Measurements from ENCODE around the gene DAO. TPM values are rescaled to one million over a fixed set of nuclear protein-coding genes. Genes with fewer than 3 reads are reported as not detected.

Gene DAO
- total and polyA plus RNA-seq, 2 of the 4 experiments (the other 2 are of a cell fraction) = not detected

- Histone ChIP-seq H3K9me1 (ENCODE audit: insufficient read depth, low read length) (no peaks in the 10 kb centered on the region; the same call in 1 of the 2 replicates), H2BK5ac (ENCODE audit: low read depth, low read length, poor library complexity, severe bottlenecking) (no peak overlapping the region), H2AK5ac (ENCODE audit: low read depth, low read length) (no peak overlapping the region), H4K8ac (ENCODE audit: low read depth in 2 of 2, low read length in 2 of 2) (no peak overlapping the region), H3K36me3 (ENCODE audit: control insufficient read depth, insufficient read depth, low read length) (no peaks in the 10 kb centered on the region), H4K91ac (ENCODE audit: insufficient read depth, low read depth, low read length) (no peak overlapping the region), H4K5ac (ENCODE audit: low read depth, low read length) (no peak overlapping the region), H2AFZ (replicated peaks; ENCODE audit: low read length, poor library complexity) (no peak overlapping the region), H3K9ac (ENCODE audit: low read depth, low read length) (no peak overlapping the region), H3K27ac (ENCODE audit: insufficient read depth, low read length) (no peak overlapping the region), H3K79me1 (ENCODE audit: low read depth in 1 of 2, low read length in 2 of 2) (peaks cover 9 to 16% of the 10 kb centered on the region in 2 experiments; a peak in 3 of 4 replicates), H2BK120ac (ENCODE audit: low read depth, low read length) (no peak overlapping the region), H3K4me2 (ENCODE audit: low read depth, low read length) (no peak overlapping the region), H3K56ac (ENCODE audit: extremely low read depth, insufficient read depth, low read length) (no peak overlapping the region), H3K4me1 (ENCODE audit: control insufficient read depth, insufficient read depth, low read length) (peaks cover 12% of the 10 kb centered on the region), H3K9me3 (ENCODE audit: control insufficient read depth, insufficient read depth, low read length) (peaks cover 4% of the 10 kb centered on the region; the same call in 1 of the 2 replicates), H3K18ac (ENCODE audit: low read depth, low read length) (no peak overlapping the region), H3K23ac (ENCODE audit: low read depth, low read length) (no peak overlapping the region), H3K4me3 (ENCODE audit: insufficient read depth, low read depth, low read length) (no peak overlapping the region), H3K14ac (replicated peaks; ENCODE audit: low read depth, low read length) (no peak overlapping the region), H2BK20ac (ENCODE audit: low read depth, low read length) (no peak overlapping the region), H2BK15ac (ENCODE audit: low read depth, low read length) (no peak overlapping the region), H3K4ac (ENCODE audit: low read depth, low read length) (no peak overlapping the region), H3K27me3 (ENCODE audit: control insufficient read depth, insufficient read depth, low read length) (no peaks in the 10 kb centered on the region), H2AK9ac (replicated peaks; ENCODE audit: low read depth, low read length, poor library complexity) (no peak overlapping the region), H4K20me1 (ENCODE audit: insufficient read depth, low read length) (peaks cover 14% of the 10 kb centered on the region)
- in situ Hi-C loops (cut with MboI; ENCODE audit: low sequenced_read_pairs) = no loop called here
- DNase-seq (no peak), ATAC-seq (ENCODE audit: low read depth) (no peak)
- intact Hi-C loops (cut with micrococcal nuclease) = no loop called here
- CTCF ChIA-PET = interaction anchor here (1.3 kb wide), 1 partner anchor 56 kb away, joined by 3 read pairs; no protein-coding TSS in a partner anchor
- dilution Hi-C loops (cut with HindIII; ENCODE audit: low sequenced_read_pairs, unreplicated experiment) = no loop called here
- 85% methylated on average over 3 of the region's 6 CpGs; no CpG with 5 or more reads in 1 of the 2 experiments for WGBS, 2 experiments (ENCODE audit: extremely low coverage in 2 of 2, insufficient read length in 1 of 2)
- TF ChIP-seq CEBPB (IDR thresholded peaks at IDR 0.05; ENCODE audit: low read depth, low read length) (no peak), MAFK (IDR thresholded peaks at IDR 0.05; ENCODE audit: low read depth, low read length) (no peak), CHD1 (IDR thresholded peaks at IDR 0.05; ENCODE audit: low read depth, low read length) (no peak), MAZ (IDR thresholded peaks at IDR 0.05; ENCODE audit: borderline replicate concordance, low read depth, low read length) (no peak), FOS (IDR thresholded peaks at IDR 0.05; ENCODE audit: low read depth, low read length) (no peak), RFX5 (IDR thresholded peaks at IDR 0.05; ENCODE audit: low read depth, low read length) (no peak), USF2 (IDR thresholded peaks at IDR 0.05; ENCODE audit: low read depth, low read length) (no peak), MXI1 (IDR thresholded peaks at IDR 0.05; ENCODE audit: borderline replicate concordance, low read depth, low read length) (no peak), RCOR1 (IDR thresholded peaks at IDR 0.05; ENCODE audit: insufficient replicate concordance, low read length) (no peak), POLR2A (IDR thresholded peaks at IDR 0.05; ENCODE audit: low read depth, low read length) (no peak), ELK1 (IDR thresholded peaks at IDR 0.05; ENCODE audit: borderline replicate concordance, low read depth, low read length) (no peak), SMC3 (IDR thresholded peaks at IDR 0.05; ENCODE audit: low read depth, low read length) (no peak), RAD21 (IDR thresholded peaks at IDR 0.05; ENCODE audit: low read length) (no peak)
- POLR2A ChIA-PET (ENCODE audit: unreplicated experiment) = no interaction called here
- BruUV-seq (replicated peaks) = no TSS peak
These were observed 19.4 kb upstream of the DAO start for GRCh38 chr12:108860443-108860842.

All from IMR-90 (cell line).